PFSK-1 (cell line): ENCODE measurements around the gene SCO1.

Experiments used
- FOXP2 ChIP-seq: optimal IDR thresholded peaks from 2 replicates; pipeline ENCODE3; 2011; ENCODE audit warnings: borderline replicate concordance, control low read depth, inconsistent platforms; ENCODE audit not compliant: insufficient read depth; ENCODE audit errors: extremely low read length, extremely low read depth
- POLR2AphosphoS5 ChIP-seq: IDR thresholded peaks from 2 replicates; pipeline ENCODE4 v1.6.1; 2012; ENCODE audit warnings: low read depth, mild to moderate bottlenecking, control low read depth, low read length, moderate library complexity
- REST ChIP-seq, 2 experiments: IDR thresholded peaks; 2 replicates each; pipeline versions ENCODE4 v1.6.1 to v1.8.0; 2011 to 2012; ENCODE audit warnings: low read depth in 2 of 2, low read length in 2 of 2, control low read depth in 1 of 2, inconsistent platforms in 1 of 2, mild to moderate bottlenecking in 1 of 2, moderate library complexity in 1 of 2; ENCODE audit not compliant: insufficient read depth in 1 of 2
- SIN3A ChIP-seq: IDR thresholded peaks from 2 replicates; pipeline ENCODE4 v1.6.1; 2012; ENCODE audit warnings: mild to moderate bottlenecking, low read length, moderate library complexity, borderline replicate concordance; ENCODE audit not compliant: insufficient read depth
- TAF1 ChIP-seq: IDR thresholded peaks from 2 replicates; pipeline ENCODE4 v1.6.1; 2012; ENCODE audit warnings: low read length, control low read depth, borderline replicate concordance; ENCODE audit not compliant: insufficient read depth

SCO1 gene

GRCh38 chr17:10742431-10742830 is 45.1 kb upstream of the SCO1 start:
- TF ChIP-seq TAF1 = no peak
- TF ChIP-seq POLR2AphosphoS5 = no peak
- TF ChIP-seq FOXP2 = no peak
- TF ChIP-seq REST (IDR thresholded peaks at IDR 0.05; ENCODE audit: insufficient read depth in 1 of 2, low read depth in 2 of 2, low read length in 2 of 2) = no peak
- TF ChIP-seq SIN3A = no peak

GRCh38 chr17:10741416-10742135 is 44.2 kb upstream of the SCO1 start:
- no peak for TF ChIP-seq SIN3A
- TF ChIP-seq FOXP2 = no peak
- TF ChIP-seq REST (IDR thresholded peaks at IDR 0.05; ENCODE audit: insufficient read depth in 1 of 2, low read depth in 2 of 2, low read length in 2 of 2) = no peak
- no peak for TF ChIP-seq TAF1
- no peak for TF ChIP-seq POLR2AphosphoS5

GRCh38 chr17:10739386-10739785 is 42.1 kb upstream of the SCO1 start:
- TF ChIP-seq FOXP2 (no peak), POLR2AphosphoS5 (no peak), TAF1 (no peak), REST (IDR thresholded peaks at IDR 0.05; ENCODE audit: insufficient read depth in 1 of 2, low read depth in 2 of 2, low read length in 2 of 2) (no peak), SIN3A (no peak)

DNA sequence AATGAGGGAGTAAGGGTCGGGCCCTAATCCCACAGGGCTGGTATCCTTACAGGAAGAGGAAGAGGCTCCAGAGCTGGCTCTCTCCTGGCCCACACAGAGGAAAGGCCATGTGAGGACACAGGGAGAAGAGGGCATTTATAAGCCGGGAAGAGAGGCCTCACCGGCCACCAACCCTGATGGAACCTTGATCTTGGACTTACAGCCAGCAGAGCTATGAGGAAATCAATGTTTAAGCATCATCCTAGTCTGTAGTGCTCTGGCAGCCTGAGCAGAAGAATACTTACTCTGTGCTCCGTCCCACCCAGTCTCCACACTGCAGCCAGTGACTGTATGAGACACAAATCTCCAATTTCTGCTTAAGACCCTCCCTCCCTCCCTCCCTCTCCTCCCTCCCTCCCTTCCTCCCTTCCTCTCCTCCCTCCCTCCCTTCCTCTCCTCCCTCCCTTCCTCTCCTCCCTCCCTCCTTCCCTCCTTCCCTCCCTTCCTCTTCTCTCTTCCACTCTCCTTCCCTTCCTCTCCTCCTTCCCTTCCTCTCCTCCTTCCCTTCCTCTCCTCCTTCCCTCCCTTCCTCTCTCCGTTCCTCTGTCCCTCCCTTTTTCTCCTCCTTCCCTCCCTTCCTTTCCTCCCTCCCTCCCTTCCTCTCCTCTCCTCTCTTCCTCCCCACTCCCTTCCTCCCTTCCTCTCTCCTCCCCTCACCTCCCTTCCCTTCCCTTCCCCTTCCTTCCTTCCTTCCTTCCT is 41.4 kb upstream of the SCO1 start:
- TF ChIP-seq SIN3A = no peak
- TF ChIP-seq REST (IDR thresholded peaks at IDR 0.05; ENCODE audit: insufficient read depth in 1 of 2, low read depth in 2 of 2, low read length in 2 of 2) = no peak
- no peak for TF ChIP-seq POLR2AphosphoS5
- TF ChIP-seq TAF1 = no peak
- no peak for TF ChIP-seq FOXP2
